ENCODE results near the gene GCSH.
"Not testable (repeated sequence)": the region's sequence is repeated elsewhere in the genome, so short reads cannot be mapped to it uniquely, and the experiment has no call there.

GRCh38 chr16:81109274-81109673 lies 13.1 kb upstream of the GCSH start:
- TF ChIP-seq SREBF2 (IDR thresholded peaks at IDR 0.05); RCOR1 (IDR thresholded peaks at IDR 0.05; ENCODE audit: low read depth, low read length); POLR2A (IDR thresholded peaks at IDR 0.05; ENCODE audit: low read length); CTCF (IDR thresholded peaks at IDR 0.05); CHD4 (IDR thresholded peaks at IDR 0.05; ENCODE audit: borderline replicate concordance); EP300 (IDR thresholded peaks at IDR 0.05); CHD2 (IDR thresholded peaks at IDR 0.05; ENCODE audit: low read length, partially characterized antibody); POLR2AphosphoS2 (conservative IDR thresholded peaks at IDR 0.05; ENCODE audit: low read length): not testable (repeated sequence)
